HL-60 (cell line): ENCODE results near the gene FLNB.

Experiments used
- DNase-seq, 2 experiments: peaks; one replicate each; pipeline ENCODE4 v3.0.0-alpha.2; 2010 to 2020; ENCODE audit warnings: low read depth in 1 of 2, low spot score in 1 of 2
- H3K27ac ChIP-seq: fragments of 250-450 bp; sonication (Bioruptor Pico); replicated peaks from 2 replicates; pipeline ENCODE4 v1.5.1; 2020; ENCODE audit warnings: mild to moderate bottlenecking, moderate library complexity
- H3K27me3 ChIP-seq: fragments of 250-450 bp; sonication (Bioruptor Pico); 2 replicates; pipeline ENCODE4 v1.5.1; 2021; ENCODE audit warnings: mild to moderate bottlenecking, moderate library complexity; ENCODE audit not compliant: insufficient read depth, poor library complexity, severe bottlenecking
- H3K4me3 ChIP-seq: replicated peaks from 2 replicates; pipeline ENCODE4 v1.5.1; 2011; ENCODE audit warnings: mild to moderate bottlenecking, control low read depth, low read length; ENCODE audit not compliant: insufficient read depth
- GABPA ChIP-seq: IDR thresholded peaks from 2 replicates; pipeline ENCODE4 v1.6.1; 2012; ENCODE audit warnings: low read depth
- POLR2AphosphoS5 ChIP-seq: IDR thresholded peaks from 2 replicates; pipeline ENCODE4 v1.6.1; 2012; ENCODE audit warnings: low read depth
- SPI1 ChIP-seq: IDR thresholded peaks from 2 replicates; pipeline ENCODE4 v1.6.1; 2012; ENCODE audit warnings: low read depth, mild to moderate bottlenecking, borderline replicate concordance
- TF ChIP-seq, protein P1 (sequence below): IDR thresholded peaks from 2 replicates; pipeline ENCODE4 v1.6.1; 2012; ENCODE audit warnings: low read depth; ENCODE audit not compliant: insufficient replicate concordance
- TF ChIP-seq, protein P2 (sequence below): IDR thresholded peaks from one replicate; pipeline ENCODE4 v1.5.1; 2011; ENCODE audit warnings: low read length, control low read depth, inconsistent platforms; ENCODE audit not compliant: insufficient read depth

The FLNB gene

DNA sequence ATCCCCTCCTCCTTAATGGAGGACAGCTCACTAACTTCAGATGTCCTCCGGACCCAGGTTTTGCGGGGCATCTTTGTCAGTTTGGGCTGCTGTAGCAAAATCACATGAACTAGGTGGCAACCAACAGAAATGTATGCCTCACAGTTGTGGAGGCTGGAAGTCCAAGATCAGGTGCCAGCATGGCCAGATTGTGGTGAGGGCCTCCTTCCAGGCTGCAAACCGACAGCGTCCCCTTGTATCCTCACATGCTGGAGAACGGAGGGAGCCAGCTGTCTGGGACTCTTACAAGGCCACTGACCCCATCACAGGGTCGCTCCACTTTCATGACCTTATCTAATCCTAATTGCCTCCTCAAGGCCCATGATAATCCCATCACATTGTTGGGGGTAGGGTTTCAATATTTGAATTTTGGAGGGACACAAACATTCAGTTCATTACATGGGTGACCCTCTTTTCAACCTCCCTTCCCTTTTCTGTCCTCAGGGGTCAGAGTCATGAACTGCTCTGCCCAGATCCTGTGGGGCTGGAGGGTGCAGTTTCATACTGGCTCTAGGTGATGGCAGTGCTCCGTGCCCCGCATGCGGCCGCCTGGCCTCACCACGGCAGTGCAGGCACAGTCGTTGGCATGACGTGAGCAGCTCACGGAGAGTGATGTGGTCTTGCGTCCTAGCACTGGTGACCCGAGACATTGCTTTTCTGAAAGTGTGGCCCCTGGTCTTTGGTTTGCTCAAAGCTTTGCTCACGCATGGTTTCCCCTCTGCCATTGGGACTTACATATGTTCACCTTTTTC is 144.2 kb downstream of the FLNB start:
- TF ChIP-seq GABPA (no peak), SPI1 (no peak), POLR2AphosphoS5 (no peak)
- TF ChIP-seq, protein P1, sequence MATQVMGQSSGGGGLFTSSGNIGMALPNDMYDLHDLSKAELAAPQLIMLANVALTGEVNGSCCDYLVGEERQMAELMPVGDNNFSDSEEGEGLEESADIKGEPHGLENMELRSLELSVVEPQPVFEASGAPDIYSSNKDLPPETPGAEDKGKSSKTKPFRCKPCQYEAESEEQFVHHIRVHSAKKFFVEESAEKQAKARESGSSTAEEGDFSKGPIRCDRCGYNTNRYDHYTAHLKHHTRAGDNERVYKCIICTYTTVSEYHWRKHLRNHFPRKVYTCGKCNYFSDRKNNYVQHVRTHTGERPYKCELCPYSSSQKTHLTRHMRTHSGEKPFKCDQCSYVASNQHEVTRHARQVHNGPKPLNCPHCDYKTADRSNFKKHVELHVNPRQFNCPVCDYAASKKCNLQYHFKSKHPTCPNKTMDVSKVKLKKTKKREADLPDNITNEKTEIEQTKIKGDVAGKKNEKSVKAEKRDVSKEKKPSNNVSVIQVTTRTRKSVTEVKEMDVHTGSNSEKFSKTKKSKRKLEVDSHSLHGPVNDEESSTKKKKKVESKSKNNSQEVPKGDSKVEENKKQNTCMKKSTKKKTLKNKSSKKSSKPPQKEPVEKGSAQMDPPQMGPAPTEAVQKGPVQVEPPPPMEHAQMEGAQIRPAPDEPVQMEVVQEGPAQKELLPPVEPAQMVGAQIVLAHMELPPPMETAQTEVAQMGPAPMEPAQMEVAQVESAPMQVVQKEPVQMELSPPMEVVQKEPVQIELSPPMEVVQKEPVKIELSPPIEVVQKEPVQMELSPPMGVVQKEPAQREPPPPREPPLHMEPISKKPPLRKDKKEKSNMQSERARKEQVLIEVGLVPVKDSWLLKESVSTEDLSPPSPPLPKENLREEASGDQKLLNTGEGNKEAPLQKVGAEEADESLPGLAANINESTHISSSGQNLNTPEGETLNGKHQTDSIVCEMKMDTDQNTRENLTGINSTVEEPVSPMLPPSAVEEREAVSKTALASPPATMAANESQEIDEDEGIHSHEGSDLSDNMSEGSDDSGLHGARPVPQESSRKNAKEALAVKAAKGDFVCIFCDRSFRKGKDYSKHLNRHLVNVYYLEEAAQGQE = no peak
- TF ChIP-seq, protein P2, sequence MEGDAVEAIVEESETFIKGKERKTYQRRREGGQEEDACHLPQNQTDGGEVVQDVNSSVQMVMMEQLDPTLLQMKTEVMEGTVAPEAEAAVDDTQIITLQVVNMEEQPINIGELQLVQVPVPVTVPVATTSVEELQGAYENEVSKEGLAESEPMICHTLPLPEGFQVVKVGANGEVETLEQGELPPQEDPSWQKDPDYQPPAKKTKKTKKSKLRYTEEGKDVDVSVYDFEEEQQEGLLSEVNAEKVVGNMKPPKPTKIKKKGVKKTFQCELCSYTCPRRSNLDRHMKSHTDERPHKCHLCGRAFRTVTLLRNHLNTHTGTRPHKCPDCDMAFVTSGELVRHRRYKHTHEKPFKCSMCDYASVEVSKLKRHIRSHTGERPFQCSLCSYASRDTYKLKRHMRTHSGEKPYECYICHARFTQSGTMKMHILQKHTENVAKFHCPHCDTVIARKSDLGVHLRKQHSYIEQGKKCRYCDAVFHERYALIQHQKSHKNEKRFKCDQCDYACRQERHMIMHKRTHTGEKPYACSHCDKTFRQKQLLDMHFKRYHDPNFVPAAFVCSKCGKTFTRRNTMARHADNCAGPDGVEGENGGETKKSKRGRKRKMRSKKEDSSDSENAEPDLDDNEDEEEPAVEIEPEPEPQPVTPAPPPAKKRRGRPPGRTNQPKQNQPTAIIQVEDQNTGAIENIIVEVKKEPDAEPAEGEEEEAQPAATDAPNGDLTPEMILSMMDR = no peak
- H3K27me3 ChIP-seq = no peaks in the 10 kb centered on the region
- no peak overlapping the region for H3K4me3 ChIP-seq
- H3K27ac ChIP-seq = no peak overlapping the region
- no peak for DNase-seq

DNA sequence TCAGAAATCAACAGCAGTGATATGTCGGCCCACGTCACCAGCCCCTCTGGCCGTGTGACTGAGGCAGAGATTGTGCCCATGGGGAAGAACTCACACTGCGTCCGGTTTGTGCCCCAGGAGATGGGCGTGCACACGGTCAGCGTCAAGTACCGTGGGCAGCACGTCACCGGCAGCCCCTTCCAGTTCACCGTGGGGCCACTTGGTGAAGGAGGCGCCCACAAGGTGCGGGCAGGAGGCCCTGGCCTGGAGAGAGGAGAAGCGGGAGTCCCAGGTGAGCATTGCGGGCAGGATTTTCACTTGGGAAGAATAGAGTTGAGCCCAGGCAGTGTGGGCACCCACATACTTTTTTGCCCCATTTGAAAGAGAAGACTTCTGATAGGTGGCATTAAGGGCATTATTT is 145.1 kb downstream of the FLNB start:
- no peak overlapping the region for H3K27ac ChIP-seq
- H3K4me3 ChIP-seq = no peak overlapping the region
- no peaks in the 10 kb centered on the region for H3K27me3 ChIP-seq
- DNase-seq = no peak
- TF ChIP-seq POLR2AphosphoS5 = no peak
- TF ChIP-seq, protein P2 = no peak

DNA sequence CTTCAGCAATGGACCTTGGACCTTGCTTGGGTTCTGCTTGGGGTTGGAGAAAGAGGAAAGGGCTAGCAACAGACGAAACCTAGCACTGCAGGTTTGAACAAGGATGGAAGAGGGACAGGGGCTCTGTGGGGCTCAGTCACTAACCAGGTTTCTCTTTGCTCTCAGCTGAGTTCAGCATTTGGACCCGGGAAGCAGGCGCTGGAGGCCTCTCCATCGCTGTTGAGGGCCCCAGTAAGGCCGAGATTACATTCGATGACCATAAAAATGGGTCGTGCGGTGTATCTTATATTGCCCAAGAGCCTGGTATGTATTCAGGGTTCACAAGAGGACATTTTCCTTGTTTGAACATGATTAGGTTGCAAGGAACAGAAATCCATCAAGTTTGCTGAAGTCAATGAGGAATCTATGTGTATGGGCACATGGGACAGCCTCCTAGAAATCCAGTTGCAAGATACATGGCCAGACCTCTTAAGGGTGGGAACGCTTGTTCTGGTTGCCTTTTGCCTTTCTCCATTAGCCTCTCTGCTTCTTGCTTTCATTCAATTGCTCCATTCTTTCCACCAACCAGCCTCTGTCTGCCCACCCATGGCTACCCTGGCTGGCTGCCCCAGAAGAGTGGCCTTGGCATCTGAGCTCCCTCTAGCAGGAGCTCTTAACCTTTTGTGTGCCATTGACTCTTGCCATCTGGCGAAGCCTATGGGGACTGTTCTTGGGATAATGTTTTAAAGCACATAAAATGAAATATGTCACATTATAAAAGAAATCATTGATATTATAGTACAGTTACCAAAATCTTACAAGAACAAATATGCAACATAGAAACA is 146.6 kb downstream of the FLNB start:
- TF ChIP-seq, protein P2 = no peak
- TF ChIP-seq, protein P1 = no peak
- TF ChIP-seq POLR2AphosphoS5 = no peak
- TF ChIP-seq SPI1 = no peak
- TF ChIP-seq GABPA = no peak
- H3K4me3 ChIP-seq = no peak overlapping the region
- no peak for DNase-seq
- H3K27me3 ChIP-seq = no peaks in the 10 kb centered on the region
- no peak overlapping the region for H3K27ac ChIP-seq
